Adrenal gland (tissue), 12 donors: Measurements from ENCODE around the gene RAET1E. TPM values are rescaled to one million over a fixed set of nuclear protein-coding genes. Genes with fewer than 3 reads are reported as not detected.
A peak's percentile ranks its signal among the peaks of the same experiment; 100 is the strongest.

Source experiments
- DNase-seq, 7 donors: peaks; one replicate each; pipeline ENCODE4 v3.0.0-alpha.2; 2019 to 2020
- H3K27ac ChIP-seq, 5 donors: fragments of 200-600 bp; sonication (generic) in 4 of 5; 1 replicate in 3 of 5; 2 replicates in 2 of 5; pipeline versions ENCODE4 v1.5.1 to v1.8.0; 2016 to 2020; ENCODE audit warnings: mild to moderate bottlenecking in 1 of 5
- H3K27me3 ChIP-seq: fragments of 200-600 bp; 2 replicates; pipeline ENCODE4 v1.8.0; 2021
- H3K36me3 ChIP-seq, 2 donors: fragments of 200-600 bp; replicated peaks in 1 of 2; 1 replicate in 1 of 2; 2 replicates in 1 of 2; pipeline versions ENCODE4 v1.5.1 to v1.8.0; 2018 to 2022
- H3K4me1 ChIP-seq, 2 donors: fragments of 200-600 bp; replicated peaks in 1 of 2; 1 replicate in 1 of 2; 2 replicates in 1 of 2; pipeline versions ENCODE4 v1.5.1 to v1.8.0; 2018 to 2021
- H3K4me3 ChIP-seq, 4 donors: fragments of 200-600 bp; sonication (generic) in 3 of 4; one replicate each; pipeline ENCODE4 v1.5.1; 2016 to 2018
- H3K9me3 ChIP-seq, 3 donors: fragments of 200-600 bp; sonication (generic) in 1 of 3; replicated peaks in 1 of 3; 1 replicate in 2 of 3; 2 replicates in 1 of 3; pipeline versions ENCODE4 v1.5.1 to v1.8.0; 2016 to 2021
- CTCF ChIP-seq, 6 experiments: fragments of 450-650 bp in 4 of 6; fragments of 200-600 bp in 2 of 6; sonication (generic) in 1 of 6; IDR thresholded peaks; 1 replicate in 5 of 6; 2 replicates in 1 of 6; pipeline versions ENCODE4 v1.5.1 to v1.8.0; 2016 to 2021; ENCODE audit warnings: antibody characterized with exemption in 6 of 6, mild to moderate bottlenecking in 2 of 6, moderate library complexity in 1 of 6
- POLR2A ChIP-seq, 2 donors: fragments of 450-650 bp; IDR thresholded peaks; one replicate each; pipeline ENCODE4 v1.6.1; 2017; ENCODE audit warnings: antibody characterized with exemption in 2 of 2, mild to moderate bottlenecking in 2 of 2, moderate library complexity in 1 of 2
- WGBS, 4 donors: extraction: QIAGEN DNeasy Blood & Tissue Kit in 2 of 4; methylation state at CpG; one replicate each; pipeline versions ENCODE4 v1.1.5 to v1.1.7; 2013 to 2017; 5-methylcytosine and 5-hydroxymethylcytosine counted together
- intact Hi-C, 2 donors: fragments of 100-400 bp; cut with DNase I; formaldehyde crosslinking; loops; one replicate each; pipeline versions ENCODE4 v1.14.1 to v1.15.0; 2022 to 2023
- polyA plus RNA-seq, 3 donors: library from polyadenylated mRNA; stranded (reverse); fragments of 200-250 nt in 2 of 3; fragments of 350-450 nt in 1 of 3; fragmentation: Illumina TruSeq in 1 of 3; extraction: RNeasy Lipid Tissue Mini Kit (QIAGEN cat#74804) in 1 of 3; gene quantifications; one replicate each; pipeline ENCODE4 v1.2.3, GENCODE V29; 2013 to 2014
- total RNA-seq, 9 donors: library from RNA; depleted of rRNA in 4 of 9; stranded (reverse); fragments of >200 nt in 4 of 9; fragments of 120-200 nt in 1 of 9; fragmentation: NEBNext Ultra II Directional in 1 of 9; extraction: Animal tissue kit (Norgen Biotek cat#: 25700) in 1 of 9; gene quantifications; one replicate each; pipeline versions ENCODE4 v1.1.0 to v1.2.4, GENCODE V29; 2013 to 2023
- donor health status: healthy with polysubstance abuse.
- donor health status: Bipolar disorder and iron deficiency.
- donor health status: DM: yes; HTN: yes; CAD: no.
- donor health status: DM: no; HTN: no; CAD: no.
- donor health status: DM: no; HTN: no; CAD: no.
- donor health status: DM: yes; HTN: yes; CAD: no.

RAET1E gene
- total and polyA plus RNA-seq, 12 donors = 0.17 to 9.2 (median 1.1) TPM; not detected in 1

- no peak for TF ChIP-seq CTCF (IDR thresholded peaks at IDR 0.05)
- TF ChIP-seq POLR2A (IDR thresholded peaks at IDR 0.05) = no peak
Observed at GRCh38 chr6:149903938-149904611, 6.2 kb upstream of the RAET1E start.

GRCh38 chr6:149901444-149902140 lies 3.7 kb upstream of the RAET1E start:
- Histone ChIP-seq H3K9me3 (no peaks in the 10 kb centered on the region), H3K27me3 (no peaks in the 10 kb centered on the region), H3K4me3 (no peak overlapping the region), H3K4me1 (peaks cover 12 to 17% of the 10 kb centered on the region in 2 donors), H3K36me3 (no peaks in the 10 kb centered on the region), H3K27ac (no peak overlapping the region)
- peak in 3 of 7 donors; percentile 2 to 14 (median 4) for DNase-seq
- 88 to 94% (median 90%) methylated on average over 6 of the region's 6 CpGs for WGBS, 4 donors
- TF ChIP-seq POLR2A (IDR thresholded peaks at IDR 0.05) (no peak), CTCF (IDR thresholded peaks at IDR 0.05) (no peak)
- intact Hi-C loops = no loop called here

More at GRCh38 chr6:149903938-149904611, 6.2 kb upstream of the RAET1E start:
- Histone ChIP-seq H3K27me3 (no peaks in the 10 kb centered on the region), H3K4me3 (no peak overlapping the region), H3K36me3 (no peaks in the 10 kb centered on the region), H3K27ac (no peak overlapping the region), H3K9me3 (no peaks in the 10 kb centered on the region), H3K4me1 (no peaks in the 10 kb centered on the region)
- WGBS, 4 donors = 75 to 92% (median 88%) methylated on average over 3 to 5 of the region's 5 CpGs
- peak in 3 of 7 donors; percentile 2 to 43 (median 13) for DNase-seq
- intact Hi-C loops = no loop called here

- intact Hi-C loops = no loop called here
- WGBS, 4 donors = 95 to 98% (median 95%) methylated on average over 8 to 11 of the region's 11 CpGs
- Histone ChIP-seq H3K36me3 (no peaks in the 10 kb centered on the region), H3K9me3 (no peaks in the 10 kb centered on the region), H3K4me3 (no peak overlapping the region), H3K27ac (no peak overlapping the region), H3K27me3 (no peaks in the 10 kb centered on the region), H3K4me1 (peaks cover 20 to 24% of the 10 kb centered on the region in 2 donors)
- no peak for TF ChIP-seq CTCF (IDR thresholded peaks at IDR 0.05)
- TF ChIP-seq POLR2A (IDR thresholded peaks at IDR 0.05) = no peak
- DNase-seq = peak in 2 of 7 donors; percentile 4 to 39
Observed at GRCh38 chr6:149900620-149901443, 2.9 kb upstream of the RAET1E start.
